ENCODE data around the gene CD82.

- no peak for TF ChIP-seq EZH2 (IDR thresholded peaks at IDR 0.05)
- TF ChIP-seq FOXP2 (optimal IDR thresholded peaks at IDR 0.05; ENCODE audit: control extremely low read depth, extremely low read length, insufficient read depth), result no peak
- no peak for TF ChIP-seq POLR2AphosphoS5 (IDR thresholded peaks at IDR 0.05; ENCODE audit: borderline replicate concordance, low read depth, low read length)
Observed at GRCh38 chr11:44615913-44616791, 50.7 kb downstream of the CD82 start.

All from SK-N-MC (cell line).